Midbrain (tissue), 1 donor: ENCODE measurements around the gene SETMAR.

Experiments
- DNase-seq: peaks from one replicate; lab custom pipeline; 2025; lab: John Stamatoyannopoulos, UW

Gene SETMAR

DNA sequence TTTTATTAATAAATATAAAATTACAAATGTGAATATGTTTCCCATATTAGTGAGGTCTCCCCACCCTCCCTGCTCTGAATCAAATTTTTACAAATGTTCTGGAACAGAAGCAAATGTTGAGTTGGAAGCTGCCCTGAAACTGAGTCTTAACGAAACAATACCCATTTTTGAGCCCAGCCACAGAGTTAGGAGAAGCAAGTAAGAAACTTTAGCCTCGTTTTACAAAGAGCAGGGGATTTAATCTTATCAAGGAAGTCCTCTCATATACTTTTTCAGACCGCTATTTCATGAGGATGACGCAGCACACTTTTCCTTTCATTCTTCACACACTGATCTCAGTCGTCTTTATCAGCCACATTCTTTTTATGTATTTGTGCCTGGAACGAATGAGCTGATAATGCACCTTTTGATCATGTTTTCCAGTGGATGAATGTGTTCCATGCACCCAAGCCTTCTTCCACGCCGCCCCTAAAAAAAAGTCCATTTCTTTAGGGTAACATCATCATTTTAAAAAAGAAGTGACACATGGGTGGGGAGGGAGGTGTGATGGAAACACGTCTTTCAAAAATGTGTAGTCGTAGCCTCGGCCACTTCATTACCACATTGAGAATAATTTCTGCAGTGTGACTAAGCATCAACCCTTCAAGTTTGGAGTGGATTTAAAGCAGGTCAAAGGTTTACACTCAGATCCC is 48.1 kb downstream of the SETMAR start:
- DNase-seq = no peak

DNA sequence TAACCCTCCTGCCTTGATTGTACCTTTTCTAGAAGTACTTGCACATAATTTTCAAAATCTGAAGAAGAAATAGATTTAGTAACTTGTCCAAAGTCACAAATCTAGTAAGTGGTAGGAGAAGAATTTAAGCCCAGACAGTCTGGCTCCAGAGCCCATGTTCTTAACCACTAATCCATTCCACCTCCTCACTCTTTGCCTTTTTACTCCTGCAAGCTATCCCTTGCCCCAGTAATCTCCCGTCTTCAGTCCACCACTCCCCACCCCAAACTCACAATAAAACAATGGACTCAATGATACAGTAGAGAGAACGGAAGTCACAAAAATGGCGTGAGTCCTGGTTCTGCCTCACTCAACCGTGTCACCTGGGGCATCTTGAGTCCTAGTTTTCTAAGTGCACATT is 48.7 kb downstream of the SETMAR start:
- DNase-seq = no peak

DNA sequence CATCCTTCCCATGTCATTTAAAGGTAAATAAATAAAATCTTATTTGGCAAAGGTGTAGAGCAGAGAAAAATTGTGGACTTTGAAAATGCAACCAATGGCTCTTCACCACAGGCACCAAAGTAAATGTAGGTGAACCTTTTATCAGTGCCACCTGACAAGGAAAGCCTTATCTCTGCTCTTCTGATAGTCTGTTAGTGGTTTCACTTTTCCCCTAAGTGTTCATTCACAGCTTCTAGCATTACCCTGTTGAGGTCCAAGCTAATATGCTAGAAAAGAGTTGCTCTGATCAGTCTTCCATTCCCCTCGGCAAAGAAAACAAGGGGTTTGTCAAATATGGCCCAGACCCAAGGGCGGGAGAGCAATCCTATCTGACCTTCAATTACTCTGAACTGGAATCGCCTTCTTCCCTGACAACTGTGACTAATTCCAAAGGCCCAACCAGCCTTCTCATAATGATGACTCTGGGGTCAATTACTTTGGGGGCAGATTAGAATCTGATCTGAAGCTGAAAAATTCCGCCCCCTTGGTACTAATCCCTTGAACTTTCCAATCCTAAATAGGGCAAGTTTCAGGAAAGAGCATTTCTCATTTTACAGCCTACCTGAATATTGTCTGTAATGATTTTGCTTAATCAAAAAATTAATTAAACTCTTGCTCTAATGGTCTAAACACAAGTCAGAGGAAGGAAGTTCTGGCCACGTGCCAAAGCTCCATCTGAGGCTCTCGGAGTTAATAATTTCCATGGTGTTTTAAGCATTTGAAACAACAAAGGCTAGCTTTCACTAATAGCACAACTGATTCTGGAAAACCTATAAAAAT is 52.4 kb downstream of the SETMAR start:
- no peak for DNase-seq

DNA sequence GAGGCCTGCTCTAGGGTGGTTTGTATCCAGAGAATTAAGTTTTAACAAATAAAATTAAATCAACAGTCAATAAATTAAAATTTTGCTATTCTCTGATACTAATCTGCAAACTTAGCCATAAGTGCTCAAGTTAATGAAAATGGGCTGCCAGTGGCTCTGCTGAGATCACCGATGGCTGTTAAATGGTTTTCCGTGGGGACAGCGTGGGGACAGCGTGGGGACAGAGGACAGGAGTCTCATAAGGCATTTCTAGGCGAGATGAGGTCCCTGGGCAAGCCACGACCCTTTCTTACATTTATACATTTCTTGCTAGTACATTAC is 53.0 kb downstream of the SETMAR start:
- DNase-seq = no peak

DNA sequence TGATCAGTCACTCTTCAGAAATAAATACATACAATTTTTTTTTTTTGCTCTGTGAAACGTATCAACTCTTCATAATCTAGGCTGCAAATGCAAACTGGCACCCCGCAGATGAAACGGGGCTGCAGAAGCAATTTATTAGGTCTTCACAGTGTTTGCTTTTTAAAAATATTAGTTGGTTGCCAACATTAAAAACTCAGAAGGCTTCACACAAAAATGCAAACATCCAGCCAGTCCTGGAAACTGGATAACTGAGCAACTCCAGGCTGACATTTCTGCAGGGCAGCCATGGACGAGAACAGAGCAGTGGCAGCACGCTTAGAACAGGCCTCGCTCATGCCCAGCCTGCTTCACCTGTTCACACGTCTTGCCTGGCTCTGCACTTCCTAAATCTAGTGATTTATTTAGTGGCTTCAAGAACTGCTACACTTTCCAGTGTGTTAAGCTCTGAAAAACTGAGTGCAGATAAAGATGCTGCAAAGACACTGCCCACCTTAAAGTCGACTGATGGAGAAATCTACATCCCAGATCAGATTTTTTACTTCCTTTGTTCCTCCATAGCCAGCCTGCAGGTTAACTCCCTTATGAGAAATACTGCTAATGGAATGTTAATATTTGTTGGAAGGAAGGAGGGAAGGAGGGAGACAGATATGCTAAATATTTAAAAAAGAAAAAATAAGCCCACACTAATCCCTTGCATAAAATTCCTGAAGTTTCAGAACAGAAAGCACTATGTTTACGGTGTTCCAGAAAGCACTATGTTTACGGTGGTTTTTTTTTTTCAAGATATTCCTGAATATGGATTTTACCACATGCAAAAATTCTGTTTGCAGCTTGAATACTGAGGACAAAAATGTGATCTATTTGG is 53.6 kb downstream of the SETMAR start:
- DNase-seq = no peak

- no peak for DNase-seq
These were observed 55.1 kb downstream of the SETMAR start for GRCh38 chr3:4358273-4358672.

GRCh38 chr3:4359805-4360502 is 56.8 kb downstream of the SETMAR start:
- no peak for DNase-seq

GRCh38 chr3:4360817-4361216 is 57.6 kb downstream of the SETMAR start:
- DNase-seq = no peak

DNA sequence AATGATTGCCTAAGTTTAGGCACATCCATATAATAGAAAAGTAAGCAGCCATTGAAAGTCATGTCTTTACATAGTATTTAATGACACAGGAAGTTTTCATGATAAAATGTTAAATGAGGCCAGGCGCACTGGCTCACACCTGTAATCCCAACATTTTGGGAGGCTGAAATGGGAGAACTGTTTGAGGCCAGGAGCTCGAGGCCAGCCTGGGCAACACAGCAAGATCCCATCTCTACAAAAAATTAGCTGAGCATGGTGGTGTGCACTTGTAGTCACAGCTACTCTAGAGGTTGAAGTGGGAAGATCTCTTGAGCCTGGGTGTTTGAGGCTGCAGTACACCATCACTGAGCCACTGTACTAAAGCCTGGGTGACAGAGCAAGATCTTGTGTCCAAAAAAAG is 59.4 kb downstream of the SETMAR start:
- DNase-seq = no peak
